ENCODE data around the gene RUVBL1. TPM values are rescaled to one million over a fixed set of nuclear protein-coding genes. Genes with fewer than 3 reads are reported as not detected.

Gene RUVBL1
- total RNA-seq (2014; rRNA removed; shearing (Covaris generic); ENCODE audit: low replicate concordance): 110 and 128 TPM in 2 replicates

DNA sequence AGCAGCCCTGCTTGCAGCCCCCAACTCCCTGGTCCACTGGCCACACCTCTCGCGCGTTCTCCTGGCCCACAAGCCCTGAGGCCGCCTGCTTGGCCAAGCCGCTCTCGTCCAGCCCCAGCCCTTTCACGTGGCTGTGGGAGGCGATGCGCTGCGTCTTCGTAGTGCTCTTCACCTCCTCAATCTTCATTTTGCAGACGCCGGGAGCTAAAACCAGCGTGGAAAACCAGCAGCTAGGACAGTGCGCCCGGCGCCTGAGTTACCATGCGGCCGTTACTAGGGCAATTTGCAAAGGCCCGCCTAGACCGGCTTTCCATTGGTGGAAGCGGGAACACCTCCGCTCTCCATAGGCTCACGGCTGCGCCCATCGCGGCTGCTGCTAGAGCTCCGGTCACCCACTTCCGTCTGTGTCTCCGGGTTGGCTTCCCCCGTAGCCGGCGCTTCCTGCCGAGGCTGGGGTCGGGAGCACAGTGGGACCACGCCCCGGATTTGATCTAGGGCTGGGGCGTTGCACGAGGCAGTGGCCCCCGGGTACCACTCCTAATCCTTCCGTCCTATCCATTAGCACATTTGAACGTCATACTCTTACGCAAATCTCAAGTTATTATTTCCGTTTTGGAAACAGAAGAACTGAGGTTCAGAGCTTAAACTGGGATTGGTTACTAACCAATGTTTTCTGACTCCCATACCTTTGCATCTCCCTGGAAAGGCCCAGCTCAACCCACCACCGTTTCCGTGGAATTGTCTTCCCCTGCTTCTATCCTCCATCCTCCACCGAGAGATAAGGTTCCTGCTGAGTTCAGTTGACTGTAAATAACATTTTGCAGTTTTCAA is at the start of gene RUVBL1:
Gene RUVBL1, minus strand, starts transcription at position 275 of the 831 bp plus-strand sequence. Its CDS starts 88 bp downstream, at position 187.
- Histone ChIP-seq H3K4me2 (ENCODE audit: low read depth, low read length, poor library complexity, severe bottlenecking) (peak within 1 kb of the TSS; percentile 77), H4K20me1 (ENCODE audit: insufficient read depth, low read depth, low read length) (no peaks in the 10 kb centered on the region), H2AFZ (ENCODE audit: low read length) (peak within 1 kb of the TSS; percentile 46), H3K9ac (ENCODE audit: low read length) (peak within 1 kb of the TSS; percentile 97), H3K36me3 (ENCODE audit: insufficient read depth, low read length) (peaks cover 23% of the 10 kb centered on the region), H3K4me1 (ENCODE audit: low read length) (peaks cover 26% of the 10 kb centered on the region), H3K27me3 (ENCODE audit: low read length) (no peaks in the 10 kb centered on the region), H3K4me3 (ENCODE audit: low read length) (peak within 1 kb of the TSS; percentile 93), H3K27ac (ENCODE audit: low read length) (peak within 1 kb of the TSS; percentile 82), H3K9me2 (replicated peaks; ENCODE audit: insufficient read depth, low read length) (no peaks in the 10 kb centered on the region), H3K79me2 (ENCODE audit: low read length) (peaks cover 43% of the 10 kb centered on the region), H3K9me3 (ENCODE audit: low read length) (no peaks in the 10 kb centered on the region)
- peak; percentile 99 for DNase-seq

DNA sequence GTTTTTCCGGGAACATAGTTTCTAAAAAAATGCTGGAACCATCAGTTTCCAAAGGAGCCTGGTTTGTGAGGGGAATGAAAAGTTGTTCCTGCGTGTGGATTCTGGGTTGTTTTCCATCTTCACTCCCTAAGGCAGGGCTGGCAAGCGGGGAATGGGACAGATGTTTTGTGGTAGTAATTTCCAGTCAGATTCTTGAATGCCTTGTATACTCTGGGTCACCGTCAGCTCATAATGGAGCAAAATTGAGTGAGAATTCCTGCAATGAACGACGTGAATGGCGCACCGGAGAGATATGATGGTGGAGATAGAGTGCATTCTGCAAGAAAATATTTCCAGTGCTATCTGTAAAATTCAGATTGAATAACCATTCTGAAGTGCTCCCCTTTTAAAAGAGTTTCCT is 49.6 kb upstream of the RUVBL1 start:
- Histone ChIP-seq H3K9ac (ENCODE audit: low read length) (no peak overlapping the region), H3K4me2 (ENCODE audit: low read depth, low read length, poor library complexity, severe bottlenecking) (no peak overlapping the region), H3K27ac (ENCODE audit: low read length) (no peak overlapping the region), H2AFZ (ENCODE audit: low read length) (no peak overlapping the region), H3K27me3 (ENCODE audit: low read length) (no peaks in the 10 kb centered on the region), H4K20me1 (ENCODE audit: insufficient read depth, low read depth, low read length) (no peaks in the 10 kb centered on the region), H3K9me3 (ENCODE audit: low read length) (no peaks in the 10 kb centered on the region), H3K4me1 (ENCODE audit: low read length) (peaks cover 32% of the 10 kb centered on the region), H3K36me3 (ENCODE audit: insufficient read depth, low read length) (no peaks in the 10 kb centered on the region), H3K9me2 (replicated peaks; ENCODE audit: insufficient read depth, low read length) (no peaks in the 10 kb centered on the region), H3K4me3 (ENCODE audit: low read length) (no peak overlapping the region), H3K79me2 (ENCODE audit: low read length) (peaks cover 77% of the 10 kb centered on the region)
- no peak for DNase-seq

DNA sequence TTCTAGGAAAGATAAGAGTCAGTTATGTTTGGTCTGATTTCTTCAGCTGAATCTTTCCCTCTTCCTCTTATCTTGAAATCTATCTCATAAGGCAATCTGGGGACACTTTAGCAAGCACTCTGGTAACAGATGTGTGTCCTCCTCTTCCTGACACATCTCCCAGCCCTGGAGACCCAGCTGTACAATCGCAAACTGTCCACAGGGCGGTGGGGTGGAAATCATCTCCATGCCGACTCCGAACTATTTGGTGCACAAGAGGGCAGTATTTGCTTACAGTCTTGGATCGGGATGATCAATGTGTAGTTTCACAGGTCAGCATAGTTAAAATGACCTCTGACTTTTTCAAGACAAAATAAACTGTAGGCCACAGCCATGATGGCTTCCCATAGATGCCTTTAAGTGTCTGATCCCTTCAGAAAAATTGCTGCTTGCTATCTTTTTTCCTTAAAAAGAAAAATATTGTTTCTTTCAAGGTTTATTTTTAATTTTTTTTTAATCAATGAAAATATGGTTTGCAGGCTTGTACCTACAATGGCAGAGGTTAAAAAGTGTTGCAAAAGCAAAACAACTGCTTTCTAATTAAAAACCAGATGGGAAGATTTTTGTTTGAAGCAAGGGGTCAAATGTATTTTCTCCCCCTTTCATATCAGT is 47.4 kb upstream of the RUVBL1 start:
- H3K27me3 ChIP-seq (ENCODE audit: low read length): no peaks in the 10 kb centered on the region
- no peak overlapping the region for H3K4me2 ChIP-seq (ENCODE audit: low read depth, low read length, poor library complexity, severe bottlenecking)
- peaks cover 5% of the 10 kb centered on the region; the same call in 1 of the 2 replicates for H4K20me1 ChIP-seq (ENCODE audit: insufficient read depth, low read depth, low read length)
- H3K79me2 ChIP-seq (ENCODE audit: low read length): peaks cover 75% of the 10 kb centered on the region
- H3K27ac ChIP-seq (ENCODE audit: low read length): no peak overlapping the region
- H3K9ac ChIP-seq (ENCODE audit: low read length): no peak overlapping the region
- DNase-seq: no peak
- H3K4me3 ChIP-seq (ENCODE audit: low read length): no peak overlapping the region
- H2AFZ ChIP-seq (ENCODE audit: low read length): no peak overlapping the region
- H3K4me1 ChIP-seq (ENCODE audit: low read length): peaks cover 26% of the 10 kb centered on the region
- H3K9me2 ChIP-seq (replicated peaks; ENCODE audit: insufficient read depth, low read length): no peaks in the 10 kb centered on the region
- H3K36me3 ChIP-seq (ENCODE audit: insufficient read depth, low read length): no peaks in the 10 kb centered on the region
- H3K9me3 ChIP-seq (ENCODE audit: low read length): no peaks in the 10 kb centered on the region

DNA sequence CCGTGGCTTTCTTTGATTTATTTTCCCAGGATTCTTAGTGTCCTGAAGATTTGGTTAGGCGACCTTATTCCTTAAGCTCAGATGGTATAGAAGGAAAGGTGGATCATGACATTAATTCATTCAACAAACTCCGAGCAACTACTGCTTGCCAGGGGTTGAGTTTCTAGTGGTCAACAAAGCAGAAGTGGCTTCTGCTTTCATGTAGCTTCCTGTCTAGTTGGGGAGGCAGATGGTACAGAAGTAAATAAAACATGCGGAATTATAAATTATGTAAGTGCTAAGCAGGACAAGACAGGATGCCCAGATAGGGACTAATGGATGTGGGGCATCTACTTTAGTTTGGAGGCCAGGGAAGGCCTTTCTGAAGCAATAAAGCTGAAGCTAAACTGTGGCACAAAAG is 45.2 kb upstream of the RUVBL1 start:
- no peak overlapping the region for H3K4me2 ChIP-seq (ENCODE audit: low read depth, low read length, poor library complexity, severe bottlenecking)
- no peaks in the 10 kb centered on the region for H3K9me2 ChIP-seq (replicated peaks; ENCODE audit: insufficient read depth, low read length)
- H3K4me1 ChIP-seq (ENCODE audit: low read length): peaks cover 19% of the 10 kb centered on the region
- H3K27me3 ChIP-seq (ENCODE audit: low read length): no peaks in the 10 kb centered on the region
- H3K36me3 ChIP-seq (ENCODE audit: insufficient read depth, low read length): no peaks in the 10 kb centered on the region
- H4K20me1 ChIP-seq (ENCODE audit: insufficient read depth, low read depth, low read length): peaks cover 5% of the 10 kb centered on the region; the same call in 1 of the 2 replicates
- peaks cover 80% of the 10 kb centered on the region for H3K79me2 ChIP-seq (ENCODE audit: low read length)
- H3K9me3 ChIP-seq (ENCODE audit: low read length): no peaks in the 10 kb centered on the region
- no peak for DNase-seq
- H2AFZ ChIP-seq (ENCODE audit: low read length): no peak overlapping the region
- no peak overlapping the region for H3K9ac ChIP-seq (ENCODE audit: low read length)
- no peak overlapping the region for H3K4me3 ChIP-seq (ENCODE audit: low read length)
- H3K27ac ChIP-seq (ENCODE audit: low read length): no peak overlapping the region

DNA sequence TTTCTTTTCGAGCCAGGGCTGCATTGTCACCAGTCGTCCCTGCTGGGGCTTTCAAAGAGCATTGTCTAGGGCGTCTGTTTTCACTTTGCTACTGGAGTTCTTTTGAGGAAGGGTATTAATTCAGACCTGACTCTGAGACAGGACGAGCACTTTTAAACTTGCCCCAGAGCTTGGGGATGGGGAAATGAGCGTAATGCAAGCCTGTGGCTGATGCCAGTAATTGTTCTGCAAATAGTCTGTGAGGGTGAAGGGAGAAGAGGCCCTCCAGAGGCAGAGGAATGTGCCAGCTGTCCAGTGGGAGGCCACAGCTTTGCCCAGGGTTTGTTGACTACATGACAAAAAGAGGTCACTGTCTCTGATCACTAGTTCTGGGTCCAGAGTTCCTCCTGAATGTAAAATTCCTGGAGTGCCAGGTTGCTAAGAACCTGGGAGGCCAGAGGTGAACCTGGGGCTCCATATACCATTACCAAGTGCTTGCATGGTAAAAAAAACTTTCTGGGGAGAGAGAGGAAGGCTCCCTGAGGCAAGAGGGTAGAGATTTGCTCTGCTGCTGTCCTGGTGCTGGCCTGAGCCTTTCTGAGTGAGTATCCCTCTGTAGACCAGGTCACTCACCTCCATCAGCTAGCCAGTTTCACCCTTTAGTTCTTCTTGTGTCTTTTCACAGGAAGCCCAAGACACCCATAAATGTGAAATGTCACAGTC is 44.5 kb upstream of the RUVBL1 start:
- no peak overlapping the region for H3K9ac ChIP-seq (ENCODE audit: low read length)
- H3K27ac ChIP-seq (ENCODE audit: low read length): no peak overlapping the region
- peaks cover 83% of the 10 kb centered on the region for H3K79me2 ChIP-seq (ENCODE audit: low read length)
- H4K20me1 ChIP-seq (ENCODE audit: insufficient read depth, low read depth, low read length): peaks cover 5% of the 10 kb centered on the region; the same call in 1 of the 2 replicates
- H2AFZ ChIP-seq (ENCODE audit: low read length): no peak overlapping the region
- no peak overlapping the region for H3K4me2 ChIP-seq (ENCODE audit: low read depth, low read length, poor library complexity, severe bottlenecking)
- H3K36me3 ChIP-seq (ENCODE audit: insufficient read depth, low read length): no peaks in the 10 kb centered on the region
- no peak for DNase-seq
- H3K9me3 ChIP-seq (ENCODE audit: low read length): no peaks in the 10 kb centered on the region
- H3K9me2 ChIP-seq (replicated peaks; ENCODE audit: insufficient read depth, low read length): no peaks in the 10 kb centered on the region
- H3K27me3 ChIP-seq (ENCODE audit: low read length): no peaks in the 10 kb centered on the region
- no peak overlapping the region for H3K4me3 ChIP-seq (ENCODE audit: low read length)
- H3K4me1 ChIP-seq (ENCODE audit: low read length): peaks cover 19% of the 10 kb centered on the region

DNA sequence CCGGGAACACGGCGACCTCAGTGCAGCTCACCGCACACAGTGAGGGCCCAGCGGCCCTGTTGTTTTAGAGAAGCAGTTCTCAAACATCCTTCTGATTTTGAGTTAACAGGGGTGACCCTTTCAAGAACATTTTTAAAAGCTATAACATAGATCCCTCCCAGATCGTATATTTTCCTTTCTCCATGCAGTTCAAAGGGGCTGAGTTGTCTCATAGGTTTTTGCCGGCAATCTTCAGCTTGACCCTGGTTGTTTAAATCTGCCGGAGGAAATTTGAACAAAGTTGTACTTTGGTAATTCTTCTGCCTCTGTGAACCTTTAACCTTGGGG is 44.0 kb upstream of the RUVBL1 start:
- no peaks in the 10 kb centered on the region for H3K9me3 ChIP-seq (ENCODE audit: low read length)

DNA sequence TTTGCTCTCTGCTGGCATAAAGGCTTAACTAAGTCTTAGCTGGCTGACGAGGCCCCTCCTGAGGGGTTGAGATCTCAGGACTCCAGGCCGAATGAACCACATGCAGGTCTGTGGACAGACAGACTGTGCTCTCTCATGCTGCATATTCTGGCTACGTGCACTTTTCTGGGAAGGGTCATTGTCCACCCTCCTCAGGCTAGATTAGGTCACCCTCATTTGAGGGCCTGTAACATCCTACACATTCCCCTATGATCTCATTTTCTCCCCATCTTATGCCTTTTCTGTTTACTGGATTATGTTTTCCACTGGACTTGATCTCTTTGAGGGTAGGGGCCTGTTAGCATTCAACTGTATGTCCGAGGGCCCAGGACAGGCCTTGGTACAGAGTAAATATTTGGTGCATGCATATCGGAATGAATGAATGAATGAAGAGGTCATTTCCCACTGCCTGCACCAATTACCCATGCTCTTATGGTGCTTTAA is 43.4 kb upstream of the RUVBL1 start:
- no peak for DNase-seq
- H3K4me2 ChIP-seq (ENCODE audit: low read depth, low read length, poor library complexity, severe bottlenecking): no peak overlapping the region
- H3K4me3 ChIP-seq (ENCODE audit: low read length): no peak overlapping the region
- H3K79me2 ChIP-seq (ENCODE audit: low read length): peaks cover 84% of the 10 kb centered on the region
- no peak overlapping the region for H3K27ac ChIP-seq (ENCODE audit: low read length)
- 0 out of 2 replicates have a peak, but pooled peaks cover 4% of the 10 kb centered on the region for H3K36me3 ChIP-seq (ENCODE audit: insufficient read depth, low read length)
- H3K9ac ChIP-seq (ENCODE audit: low read length): no peak overlapping the region
- no peaks in the 10 kb centered on the region for H3K9me3 ChIP-seq (ENCODE audit: low read length)
- peaks cover 22% of the 10 kb centered on the region for H3K4me1 ChIP-seq (ENCODE audit: low read length)
- no peaks in the 10 kb centered on the region for H3K9me2 ChIP-seq (replicated peaks; ENCODE audit: insufficient read depth, low read length)
- peaks cover 5% of the 10 kb centered on the region; the same call in 1 of the 2 replicates for H4K20me1 ChIP-seq (ENCODE audit: insufficient read depth, low read depth, low read length)
- H2AFZ ChIP-seq (ENCODE audit: low read length): no peak overlapping the region
- H3K27me3 ChIP-seq (ENCODE audit: low read length): no peaks in the 10 kb centered on the region

More for the DNA sequence above, 44.0 kb upstream of the RUVBL1 start:
- no peaks in the 10 kb centered on the region for H3K27me3 ChIP-seq (ENCODE audit: low read length)
- no peaks in the 10 kb centered on the region for H3K9me2 ChIP-seq (replicated peaks; ENCODE audit: insufficient read depth, low read length)
- H2AFZ ChIP-seq (ENCODE audit: low read length): no peak overlapping the region
- H3K36me3 ChIP-seq (ENCODE audit: insufficient read depth, low read length): no peaks in the 10 kb centered on the region
- DNase-seq: no peak
- no peak overlapping the region for H3K4me3 ChIP-seq (ENCODE audit: low read length)
- H3K9ac ChIP-seq (ENCODE audit: low read length): no peak overlapping the region
- peaks cover 83% of the 10 kb centered on the region for H3K79me2 ChIP-seq (ENCODE audit: low read length)
- no peak overlapping the region for H3K4me2 ChIP-seq (ENCODE audit: low read depth, low read length, poor library complexity, severe bottlenecking)
- peaks cover 19% of the 10 kb centered on the region for H3K4me1 ChIP-seq (ENCODE audit: low read length)
- peaks cover 5% of the 10 kb centered on the region; the same call in 1 of the 2 replicates for H4K20me1 ChIP-seq (ENCODE audit: insufficient read depth, low read depth, low read length)
- H3K27ac ChIP-seq (ENCODE audit: low read length): no peak overlapping the region

DNA sequence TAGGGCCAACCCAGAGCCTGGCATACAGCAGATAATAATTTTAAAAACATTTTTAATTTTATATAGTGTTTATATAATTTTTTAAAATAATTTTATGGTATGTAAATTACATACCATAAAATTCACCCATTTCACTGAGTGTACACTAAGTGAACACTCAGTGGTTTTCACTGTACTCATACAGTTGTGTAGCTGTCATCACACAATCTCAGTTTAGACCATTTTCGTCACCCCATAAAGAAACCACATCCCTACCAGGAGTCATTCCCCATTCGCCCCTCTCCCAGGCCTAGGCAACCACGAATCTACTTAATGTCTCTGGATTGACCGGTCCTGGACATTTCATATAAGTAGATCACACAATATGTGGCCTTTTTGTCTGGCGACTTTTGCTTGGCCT is 39.8 kb upstream of the RUVBL1 start:
- no peak for DNase-seq
- H3K9me2 ChIP-seq (replicated peaks; ENCODE audit: insufficient read depth, low read length): no peaks in the 10 kb centered on the region

More for the DNA sequence above, 39.8 kb upstream of the RUVBL1 start:
- Histone ChIP-seq H4K20me1 (ENCODE audit: insufficient read depth, low read depth, low read length) (peaks cover 5% of the 10 kb centered on the region; the same call in 1 of the 2 replicates), H3K27ac (ENCODE audit: low read length) (no peak overlapping the region), H3K9me3 (ENCODE audit: low read length) (no peaks in the 10 kb centered on the region), H3K9ac (ENCODE audit: low read length) (no peak overlapping the region), H3K36me3 (ENCODE audit: insufficient read depth, low read length) (peaks cover 4% of the 10 kb centered on the region; the same call in 1 of the 2 replicates), H3K27me3 (ENCODE audit: low read length) (no peaks in the 10 kb centered on the region), H2AFZ (ENCODE audit: low read length) (no peak overlapping the region), H3K4me1 (ENCODE audit: low read length) (peaks cover 18% of the 10 kb centered on the region), H3K4me2 (ENCODE audit: low read depth, low read length, poor library complexity, severe bottlenecking) (no peak overlapping the region), H3K4me3 (ENCODE audit: low read length) (no peak overlapping the region), H3K79me2 (ENCODE audit: low read length) (peaks cover 92% of the 10 kb centered on the region)
